Fibroblast of the aortic adventitia (primary cell): ENCODE measurements around the gene IGF1R. TPM values are rescaled to one million over a fixed set of nuclear protein-coding genes. Genes with fewer than 3 reads are reported as not detected.

Source experiments
- DNase-seq: peaks from one replicate; pipeline ENCODE4 v3.0.0-alpha.2; 2010; ENCODE audit warnings: low read depth
- H3K4me3 ChIP-seq: 2 replicates; pipeline ENCODE4 v1.5.1; 2011; ENCODE audit warnings: low read depth, mild to moderate bottlenecking, control low read depth, low read length, moderate library complexity
- CTCF ChIP-seq: IDR thresholded peaks from 2 replicates; pipeline ENCODE4 v1.5.1; 2011; ENCODE audit warnings: mild to moderate bottlenecking, low read length, control low read depth, inconsistent platforms; ENCODE audit not compliant: insufficient read depth
- total RNA-seq: library from RNA; depleted of rRNA; stranded (reverse); fragments of >200 nt; gene quantifications from 2 replicates; pipeline ENCODE4 v1.2.3, GENCODE V29; 2012; ENCODE audit warnings: low replicate concordance

Gene IGF1R
- total RNA-seq, 1 donor: 45.6 TPM

DNA sequence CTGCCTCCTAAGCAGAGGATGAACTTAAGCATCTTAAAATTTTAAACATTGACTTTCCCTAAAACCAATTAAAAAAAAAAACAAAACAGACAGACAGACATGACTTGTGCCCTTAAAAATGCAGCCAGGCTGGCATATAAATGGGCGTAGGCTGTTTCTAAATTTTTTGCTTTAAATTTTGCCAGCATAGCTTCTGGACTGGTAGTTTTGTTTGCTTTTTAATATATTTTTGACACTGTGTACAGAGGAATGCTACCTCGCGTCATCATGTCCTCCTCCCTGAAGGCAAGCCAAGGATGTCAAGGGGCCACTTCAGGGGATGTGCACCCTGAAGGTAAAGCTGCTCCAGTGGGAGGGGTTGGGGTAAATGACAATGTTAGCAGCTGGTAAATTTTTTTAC lies 224.4 kb downstream of the IGF1R start:
- TF ChIP-seq CTCF: no peak
- DNase-seq: no peak

GRCh38 chr15:98873441-98874218 lies 225.3 kb downstream of the IGF1R start:
- peak overlapping the region; percentile 28 for H3K4me3 ChIP-seq
- no peak for TF ChIP-seq CTCF
- peak; percentile 78 for DNase-seq

More for the DNA sequence above, 224.4 kb downstream of the IGF1R start:
- H3K4me3 ChIP-seq: no peak overlapping the region

DNA sequence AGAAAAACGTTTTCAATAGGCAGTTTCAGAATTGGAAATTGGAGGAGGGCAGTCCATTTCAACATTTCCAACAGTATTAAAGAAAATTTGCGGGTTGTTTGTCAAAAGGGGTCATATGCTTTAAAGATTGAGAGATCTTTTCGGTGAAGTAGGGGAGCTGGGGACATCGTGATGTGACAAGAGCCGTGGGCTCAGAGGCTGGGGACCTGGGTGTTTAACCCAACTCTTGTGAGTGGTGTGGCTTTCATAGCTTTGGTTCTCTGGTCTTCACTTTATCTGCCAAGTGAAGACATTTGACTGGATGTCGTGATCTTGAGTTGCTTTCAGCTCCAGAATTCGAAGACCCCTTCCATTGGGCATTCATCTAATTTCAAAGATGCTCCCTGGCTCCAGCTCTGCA lies 226.0 kb downstream of the IGF1R start:
- no peak for TF ChIP-seq CTCF
- DNase-seq: no peak
- H3K4me3 ChIP-seq: no peak overlapping the region

- DNase-seq: no peak
Observed at GRCh38 chr15:98874773-98875172, 226.4 kb downstream of the IGF1R start.

DNA sequence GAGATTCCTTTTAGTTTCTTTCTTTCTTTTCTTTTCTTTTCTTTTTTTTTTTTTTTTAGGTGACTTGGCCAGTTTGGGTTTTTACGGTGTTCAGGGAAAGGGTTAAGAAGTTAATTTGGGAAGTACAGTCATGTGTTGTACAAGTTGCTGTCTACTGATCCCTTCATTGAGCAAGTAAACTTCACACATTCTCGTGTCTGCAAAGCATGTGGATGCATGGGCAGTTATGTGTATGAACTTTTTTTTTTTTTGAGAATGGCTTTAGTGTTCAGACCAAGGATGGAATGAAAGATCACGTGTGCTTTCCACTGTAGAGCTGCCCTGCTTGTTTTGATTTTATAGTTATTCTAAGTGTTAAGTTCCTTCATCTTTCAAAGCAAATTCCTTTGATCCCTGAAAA lies 227.0 kb downstream of the IGF1R start:
- no peak overlapping the region for H3K4me3 ChIP-seq
- no peak for TF ChIP-seq CTCF
- DNase-seq: peak; percentile 56

More at GRCh38 chr15:98874773-98875172, 226.4 kb downstream of the IGF1R start:
- TF ChIP-seq CTCF: no peak
- H3K4me3 ChIP-seq: no peak overlapping the region

GRCh38 chr15:98876451-98877369 lies 228.4 kb downstream of the IGF1R start:
- no peak overlapping the region for H3K4me3 ChIP-seq
- peak; percentile 49 for DNase-seq
- TF ChIP-seq CTCF: no peak
